ENCODE data around the gene NKX1-1.

DNA sequence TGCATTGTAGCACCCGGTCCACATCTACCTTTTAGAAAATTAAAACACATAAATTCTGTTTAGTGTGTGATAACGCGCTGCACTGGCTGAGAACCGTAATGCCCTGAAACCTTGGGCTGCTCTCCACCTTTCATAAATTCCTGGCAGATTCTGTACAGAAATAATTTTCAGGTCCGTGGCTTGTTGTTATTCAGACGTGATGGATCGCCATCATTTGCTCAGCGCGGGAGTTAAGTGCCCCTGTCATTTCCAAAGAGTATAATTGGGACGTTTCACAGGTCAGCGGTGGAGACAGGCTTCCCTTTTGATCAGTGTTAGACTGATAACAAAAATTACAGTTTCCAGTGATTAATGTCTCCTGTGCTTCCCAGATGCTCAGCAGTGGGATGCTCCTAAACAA, 42.7 kb downstream of the NKX1-1 start:
- TF ChIP-seq CTCF (conservative IDR thresholded peaks at IDR 0.05; ENCODE audit: low read depth in 2 of 2), result no peak
- TF ChIP-seq EZH2 (IDR thresholded peaks at IDR 0.05; ENCODE audit: low read depth, unreplicated experiment), result no peak
